CD4-positive, alpha-beta T cell (primary cell): ENCODE data around the gene ZNF446. TPM values are rescaled to one million over a fixed set of nuclear protein-coding genes. Genes with fewer than 3 reads are reported as not detected.

Experiments
- ATAC-seq: fragments of 200-7000 bp; cut with Tn5 transposase; one replicate; pipeline ENCODE4 v1.10.0; 2022; ENCODE audit warnings: mild to moderate bottlenecking; ENCODE audit not compliant: poor library complexity
- CTCF ChIA-PET: fragments of 350-600 bp; sonication (Branson Sonifier 250); formaldehyde crosslinking; loops from one replicate; lab custom pipeline; 2021; ENCODE audit warnings: antibody characterized with exemption, inconsistent platforms; lab: Charles Lee
- POLR2A ChIA-PET: fragments of 350-600 bp; sonication (Branson Sonifier 250); formaldehyde crosslinking; loops from one replicate; lab custom pipeline; 2021; ENCODE audit warnings: antibody characterized with exemption, inconsistent platforms; lab: Charles Lee
- DNase-seq, 14 experiments: peaks; one replicate each; pipeline ENCODE4 v3.0.0-alpha.2; 2013 to 2020; ENCODE audit warnings: mixed read lengths in 2 of 14
- H3K27ac ChIP-seq, 2 donors: one replicate each; pipeline versions ENCODE4 v1.5.1 to v1.7.0; 2013; ENCODE audit warnings: low read length in 2 of 2, low read depth in 1 of 2, mild to moderate bottlenecking in 1 of 2
- H3K27me3 ChIP-seq, 2 experiments: 1 replicate in 1 of 2; 2 replicates in 1 of 2; pipeline versions ENCODE4 v1.6.1 to v1.7.0; 2013; ENCODE audit warnings: low read length in 2 of 2, control low read depth in 1 of 2, mild to moderate bottlenecking in 1 of 2, moderate library complexity in 1 of 2; ENCODE audit not compliant: insufficient read depth in 2 of 2, control insufficient read depth in 1 of 2
- H3K36me3 ChIP-seq: one replicate; pipeline ENCODE4 v1.6.1; 2013; ENCODE audit warnings: low read length, control low read depth; ENCODE audit not compliant: insufficient read depth
- H3K4me1 ChIP-seq: one replicate; pipeline ENCODE4 v1.6.1; 2013; ENCODE audit warnings: low read length, control low read depth; ENCODE audit not compliant: insufficient read depth
- H3K4me3 ChIP-seq: one replicate; pipeline ENCODE4 v1.5.1; 2013; ENCODE audit warnings: mild to moderate bottlenecking, low read length, moderate library complexity
- H3K9me3 ChIP-seq, 2 experiments: 1 replicate in 1 of 2; 2 replicates in 1 of 2; pipeline versions ENCODE4 v1.6.1 to v1.7.0; 2013; ENCODE audit warnings: low read length in 2 of 2, mild to moderate bottlenecking in 2 of 2, control low read depth in 1 of 2, moderate library complexity in 1 of 2; ENCODE audit not compliant: control insufficient read depth in 1 of 2, insufficient read depth in 1 of 2
- H3K27ac Mint-ChIP-seq: one replicate; pipeline ENCODE4 v1.8.0; 2020; ENCODE audit warnings: mixed read lengths
- H3K27me3 Mint-ChIP-seq: one replicate; pipeline ENCODE4 v1.8.0; 2021; ENCODE audit warnings: mixed read lengths
- H3K36me3 Mint-ChIP-seq: one replicate; pipeline ENCODE4 v1.8.0; 2021; ENCODE audit warnings: low read depth, mixed read lengths
- H3K4me1 Mint-ChIP-seq: one replicate; pipeline ENCODE4 v1.8.0; 2021; ENCODE audit warnings: low read depth, mixed read lengths
- H3K4me3 Mint-ChIP-seq: one replicate; pipeline ENCODE4 v1.8.0; 2020; ENCODE audit warnings: mild to moderate bottlenecking, mixed read lengths
- H3K9me3 Mint-ChIP-seq: one replicate; pipeline ENCODE4 v1.8.0; 2020; ENCODE audit warnings: mixed read lengths
- intact Hi-C, 2 experiments: fragments of 100-400 bp; cut with DNase I in 1 of 2; cut with micrococcal nuclease in 1 of 2; formaldehyde crosslinking; loops; one replicate each; pipeline versions ENCODE4 v1.15.1 to v1.9.0; 2023 to 2025; cut with DNase I, micrococcal nuclease
- total RNA-seq, 174 experiments: library from RNA in 2 of 174; stranded (reverse) in 2 of 174; gene quantifications; one replicate each; pipeline ENCODE4 v1.2.3 and lab custom pipeline; 2021 to 2026
- TF ChIP-seq, protein P1 (sequence below): fragments of 200-600 bp; IDR thresholded peaks from one replicate; pipeline ENCODE4 v1.8.0; 2022; ENCODE audit warnings: antibody characterized with exemption, mild to moderate bottlenecking

The ZNF446 gene
- total RNA-seq, 2 experiments from 2014 or later, result 13.6 to 14.6 TPM

DNA sequence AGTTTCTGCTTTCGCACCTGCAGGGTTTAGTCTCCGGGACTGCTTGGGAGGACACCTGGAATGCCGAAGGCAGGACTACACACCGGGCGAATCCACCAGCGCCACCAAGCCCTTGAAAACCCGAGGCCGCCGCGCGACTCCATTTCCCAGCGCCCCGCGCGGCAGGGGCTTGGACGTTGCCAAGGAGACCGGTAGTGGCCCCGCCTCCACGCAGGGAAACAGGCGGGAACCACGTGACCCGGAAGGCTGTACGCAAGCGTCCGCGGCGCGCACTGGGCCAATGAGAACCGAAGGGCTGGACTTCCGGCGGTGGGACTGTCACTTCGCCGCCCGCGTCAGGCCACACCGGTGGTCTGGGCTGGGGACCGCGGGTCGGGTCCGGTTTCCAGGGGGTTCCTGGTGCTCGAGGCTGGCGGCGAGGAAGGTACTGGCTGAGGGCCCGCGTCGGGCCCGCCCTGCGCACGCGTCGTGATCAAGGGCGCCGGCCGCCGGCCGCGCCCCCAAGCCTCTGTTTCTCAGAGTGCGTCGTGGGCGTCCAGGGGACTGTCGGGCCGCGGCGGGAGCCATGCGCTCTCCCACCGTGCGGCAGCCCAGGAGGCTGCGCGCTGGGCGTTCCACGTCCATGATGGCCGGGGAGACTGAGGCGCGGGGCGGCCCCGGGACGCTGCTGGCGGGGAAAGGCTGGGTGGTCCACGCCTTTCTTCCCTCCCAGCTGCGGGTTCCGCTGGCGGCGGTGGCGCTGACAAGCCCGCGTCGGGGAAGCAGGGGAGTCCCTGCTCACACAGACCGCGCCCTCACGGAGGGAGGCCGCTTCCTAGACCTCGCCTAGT is 9.2 kb upstream of the ZNF446 start, which contains the start of gene ZNF324:
Gene ZNF324 (plus strand): TSS at position 321 of the 830 bp plus-strand sequence. CDS start 2,106 bp downstream, outside the sequence.
- TF ChIP-seq, protein P1, sequence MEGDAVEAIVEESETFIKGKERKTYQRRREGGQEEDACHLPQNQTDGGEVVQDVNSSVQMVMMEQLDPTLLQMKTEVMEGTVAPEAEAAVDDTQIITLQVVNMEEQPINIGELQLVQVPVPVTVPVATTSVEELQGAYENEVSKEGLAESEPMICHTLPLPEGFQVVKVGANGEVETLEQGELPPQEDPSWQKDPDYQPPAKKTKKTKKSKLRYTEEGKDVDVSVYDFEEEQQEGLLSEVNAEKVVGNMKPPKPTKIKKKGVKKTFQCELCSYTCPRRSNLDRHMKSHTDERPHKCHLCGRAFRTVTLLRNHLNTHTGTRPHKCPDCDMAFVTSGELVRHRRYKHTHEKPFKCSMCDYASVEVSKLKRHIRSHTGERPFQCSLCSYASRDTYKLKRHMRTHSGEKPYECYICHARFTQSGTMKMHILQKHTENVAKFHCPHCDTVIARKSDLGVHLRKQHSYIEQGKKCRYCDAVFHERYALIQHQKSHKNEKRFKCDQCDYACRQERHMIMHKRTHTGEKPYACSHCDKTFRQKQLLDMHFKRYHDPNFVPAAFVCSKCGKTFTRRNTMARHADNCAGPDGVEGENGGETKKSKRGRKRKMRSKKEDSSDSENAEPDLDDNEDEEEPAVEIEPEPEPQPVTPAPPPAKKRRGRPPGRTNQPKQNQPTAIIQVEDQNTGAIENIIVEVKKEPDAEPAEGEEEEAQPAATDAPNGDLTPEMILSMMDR, result no peak
- Mint-ChIP-seq H3K4me3 (peak within 1 kb of the TSS; percentile 93), H3K9me3 (no peaks in the 10 kb centered on the region), H3K36me3 (peaks cover 23% of the 10 kb centered on the region), H3K27me3 (no peaks in the 10 kb centered on the region), H3K4me1 (peaks cover 22% of the 10 kb centered on the region), H3K27ac (peak within 1 kb of the TSS; percentile 83)
- Histone ChIP-seq H3K9me3 (no peaks in the 10 kb centered on the region), H3K36me3 (peaks cover 14% of the 10 kb centered on the region), H3K4me3 (peak within 1 kb of the TSS; percentile 68), H3K4me1 (peaks cover 20% of the 10 kb centered on the region), H3K27me3 (no peaks in the 10 kb centered on the region), H3K27ac (peak within 1 kb of the TSS; percentile 62 to 81)
- ChIA-PET POLR2A (interaction anchor here (0.6 to 1.3 kb wide), 5 partner anchors 9 to 27 kb away, joined by 3 to 5 read pairs (median 3); partner anchors contain the start of genes ZNF132, ZNF324B and ZNF446), CTCF (interaction anchor here (0.7 to 1.6 kb wide), 2 partner anchors 47 to 114 kb away, joined by 3 to 6 read pairs; no protein-coding TSS in a partner anchor)
- DNase-seq, result peak; percentile 94 to 98 (median 97)
- ATAC-seq, result peak; percentile 93
- intact Hi-C loops, result loop anchor here (1.0 to 5.0 kb wide), 5 partner anchors 8 to 80 kb away; partner anchors contain the start of genes RPS5 (in 1 of the 2), ZNF132 (in 1 of the 2) and ZNF324B (in 1 of the 2)

- peaks cover 20% of the 10 kb centered on the region for H3K4me1 ChIP-seq
- Mint-ChIP-seq H3K9me3 (no peaks in the 10 kb centered on the region), H3K4me3 (peak overlapping the region; percentile 93), H3K27me3 (no peaks in the 10 kb centered on the region), H3K36me3 (peaks cover 35% of the 10 kb centered on the region), H3K27ac (peak overlapping the region; percentile 39), H3K4me1 (peaks cover 22% of the 10 kb centered on the region)
- H3K4me3 ChIP-seq, result no peak overlapping the region
- no peak for ATAC-seq
- H3K27ac ChIP-seq, result no peak overlapping the region
- no peaks in the 10 kb centered on the region for H3K27me3 ChIP-seq
- peaks cover 26% of the 10 kb centered on the region for H3K36me3 ChIP-seq
- intact Hi-C loops, result loop anchor here in 1 of 2 experiments (5.0 kb wide), 1 partner anchor 81 kb away; the partner anchor contains the start of gene RPS5
- no peaks in the 10 kb centered on the region for H3K9me3 ChIP-seq
- CTCF ChIA-PET, result interaction anchor here (1.5 kb wide), 1 partner anchor 52 kb away, joined by 3 read pairs; the partner anchor contains the start of gene ZBTB45
- POLR2A ChIA-PET, result interaction anchor here (1.3 kb wide), 1 partner anchor 17 kb away, joined by 3 read pairs; the partner anchor contains the start of gene ZNF324B
- TF ChIP-seq, protein P1, result no peak
- no peak for DNase-seq
Observed at GRCh38 chr19:58468216-58468839, 7.8 kb upstream of the ZNF446 start.
